ENCODE results near the gene LAMC2. TPM values are rescaled to one million over a fixed set of nuclear protein-coding genes. Genes with fewer than 3 reads are reported as not detected.

LAMC2 gene
- polyA plus RNA-seq, 1 donor (not counting 4 experiments of a cell fraction or from before 2014, with no cell fraction given): 1,627 TPM

- no peaks in the 10 kb centered on the region for H3K9me1 ChIP-seq (ENCODE audit: control insufficient read depth, extremely low read depth, insufficient read depth, low read length)
- H3K27me3 ChIP-seq (ENCODE audit: control insufficient read depth, extremely low read depth, insufficient read depth, low read length): no peaks in the 10 kb centered on the region
- no peak for FAIRE-seq
- no peak overlapping the region for H2AFZ ChIP-seq (ENCODE audit: control insufficient read depth, low read length)
- peaks cover 13% of the 10 kb centered on the region for H4K20me1 ChIP-seq (ENCODE audit: control insufficient read depth, extremely low read depth, insufficient read depth, low read length)
- H3K9me3 ChIP-seq (ENCODE audit: control insufficient read depth, low read depth, low read length): no peaks in the 10 kb centered on the region
- H3K79me2 ChIP-seq (ENCODE audit: control insufficient read depth, insufficient read depth, low read length): no peaks in the 10 kb centered on the region
- DNase-seq (ENCODE audit: low read depth, low spot score): no peak
- H3K4me3 ChIP-seq (ENCODE audit: control insufficient read depth in 2 of 3, extremely low read depth in 1 of 3, insufficient read depth in 2 of 3, low read depth in 1 of 3, low read length in 3 of 3): no peak overlapping the region
- H3K4me1 ChIP-seq (ENCODE audit: control insufficient read depth, extremely low read depth, insufficient read depth, low read length): peaks cover 65% of the 10 kb centered on the region
- H3K36me3 ChIP-seq (ENCODE audit: control insufficient read depth in 2 of 2, extremely low read depth in 1 of 2, insufficient read depth in 2 of 2, low read length in 2 of 2): peaks cover 42 to 69% of the 10 kb centered on the region in 2 experiments
- dilution Hi-C loops (cut with MboI; ENCODE audit: extremely low pct_ligation_motif_present, low sequenced_read_pairs): no loop called here
- no peak overlapping the region for H3K27ac ChIP-seq (ENCODE audit: control insufficient read depth, insufficient read depth, low read length)
- H3K9ac ChIP-seq (ENCODE audit: control insufficient read depth, extremely low read depth, insufficient read depth, low read length): no peak overlapping the region
- TF ChIP-seq EZH2 (IDR thresholded peaks at IDR 0.05; ENCODE audit: low read length) (no peak), CTCF (optimal IDR thresholded peaks at IDR 0.05 in 1 of 3, IDR thresholded peaks at IDR 0.05 in 1 of 3, conservative IDR thresholded peaks at IDR 0.05 in 1 of 3; ENCODE audit: extremely low read depth in 1 of 3, insufficient read depth in 2 of 3, low read length in 3 of 3) (no peak)
- H3K4me2 ChIP-seq (ENCODE audit: control insufficient read depth, extremely low read depth, insufficient read depth, low read depth, low read length): peak overlapping the region; percentile 10
These were observed 47.0 kb downstream of the LAMC2 start for GRCh38 chr1:183233113-183233512.

- H3K4me1 ChIP-seq (ENCODE audit: control insufficient read depth, extremely low read depth, insufficient read depth, low read length): peaks cover 57% of the 10 kb centered on the region
- no peak overlapping the region for H3K4me3 ChIP-seq (ENCODE audit: control insufficient read depth in 2 of 3, extremely low read depth in 1 of 3, insufficient read depth in 2 of 3, low read depth in 1 of 3, low read length in 3 of 3)
These were observed 48.8 kb downstream of the LAMC2 start for GRCh38 chr1:183234660-183235476.

More at GRCh38 chr1:183234660-183235476, 48.8 kb downstream of the LAMC2 start:
- DNase-seq (ENCODE audit: low read depth, low spot score) (no peak), FAIRE-seq (peak; percentile 79)
- H3K27ac ChIP-seq (ENCODE audit: control insufficient read depth, insufficient read depth, low read length): peak overlapping the region; percentile 90
- H3K27me3 ChIP-seq (ENCODE audit: control insufficient read depth, extremely low read depth, insufficient read depth, low read length): no peaks in the 10 kb centered on the region
- peaks cover 37 to 78% of the 10 kb centered on the region in 2 experiments for H3K36me3 ChIP-seq (ENCODE audit: control insufficient read depth in 2 of 2, extremely low read depth in 1 of 2, insufficient read depth in 2 of 2, low read length in 2 of 2)
- H3K4me2 ChIP-seq (ENCODE audit: control insufficient read depth, extremely low read depth, insufficient read depth, low read depth, low read length): peak overlapping the region; percentile 39
- H3K79me2 ChIP-seq (ENCODE audit: control insufficient read depth, insufficient read depth, low read length): no peaks in the 10 kb centered on the region
- dilution Hi-C loops (cut with MboI; ENCODE audit: extremely low pct_ligation_motif_present, low sequenced_read_pairs): no loop called here
- H3K9me1 ChIP-seq (ENCODE audit: control insufficient read depth, extremely low read depth, insufficient read depth, low read length): no peaks in the 10 kb centered on the region
- TF ChIP-seq CTCF (optimal IDR thresholded peaks at IDR 0.05 in 1 of 3, IDR thresholded peaks at IDR 0.05 in 1 of 3, conservative IDR thresholded peaks at IDR 0.05 in 1 of 3; ENCODE audit: extremely low read depth in 1 of 3, insufficient read depth in 2 of 3, low read length in 3 of 3): peak; percentile 24 to 59 (median 52)
- no peak for TF ChIP-seq EZH2 (IDR thresholded peaks at IDR 0.05; ENCODE audit: low read length)
- H2AFZ ChIP-seq (ENCODE audit: control insufficient read depth, low read length): no peak overlapping the region
- no peaks in the 10 kb centered on the region for H3K9me3 ChIP-seq (ENCODE audit: control insufficient read depth, low read depth, low read length)
- H3K9ac ChIP-seq (ENCODE audit: control insufficient read depth, extremely low read depth, insufficient read depth, low read length): peak overlapping the region; percentile 35
- peaks cover 7% of the 10 kb centered on the region for H4K20me1 ChIP-seq (ENCODE audit: control insufficient read depth, extremely low read depth, insufficient read depth, low read length)
